Dermis microvascular lymphatic vessel endothelial cell (primary cell): Measurements from ENCODE around the gene SPTBN1. TPM values are rescaled to one million over a fixed set of nuclear protein-coding genes. Genes with fewer than 3 reads are reported as not detected.
"Not testable (repeated sequence)": the region's sequence is repeated elsewhere in the genome, so short reads cannot be mapped to it uniquely, and the experiment has no call there.

Experiments used
- DNase-seq, 2 donors: peaks; one replicate each; pipeline versions ENCODE4 v3.0.0 to v3.0.0-alpha.2; 2010; ENCODE audit warnings: low read depth in 2 of 2
- total RNA-seq: library from RNA; depleted of rRNA; stranded (reverse); fragments of >200 nt; gene quantifications from 2 replicates; pipeline ENCODE4 v1.2.1, GENCODE V29; 2014

Gene SPTBN1
- total RNA-seq, 1 donor from 2014 or later, result 450 TPM

DNA sequence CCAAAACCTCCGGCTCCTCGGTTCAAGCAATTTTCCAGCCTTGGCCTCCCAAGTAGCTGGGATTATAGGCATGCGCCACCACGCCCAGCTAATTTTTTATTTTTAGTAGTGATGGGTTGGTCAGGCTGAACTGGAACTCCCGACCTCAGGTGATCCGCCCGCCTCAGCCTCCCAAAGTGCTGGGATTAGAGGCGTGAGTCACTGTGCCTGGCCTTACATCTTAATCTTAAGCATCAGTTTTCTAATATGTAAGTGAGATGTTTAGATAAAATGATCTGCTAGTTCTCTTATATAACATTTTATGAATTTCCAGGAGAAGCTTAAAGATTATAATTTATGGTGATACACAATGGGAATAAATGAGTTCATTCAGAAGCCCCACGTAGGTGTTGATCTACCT is 69.2 kb downstream of the SPTBN1 start:
- DNase-seq, result no peak

DNA sequence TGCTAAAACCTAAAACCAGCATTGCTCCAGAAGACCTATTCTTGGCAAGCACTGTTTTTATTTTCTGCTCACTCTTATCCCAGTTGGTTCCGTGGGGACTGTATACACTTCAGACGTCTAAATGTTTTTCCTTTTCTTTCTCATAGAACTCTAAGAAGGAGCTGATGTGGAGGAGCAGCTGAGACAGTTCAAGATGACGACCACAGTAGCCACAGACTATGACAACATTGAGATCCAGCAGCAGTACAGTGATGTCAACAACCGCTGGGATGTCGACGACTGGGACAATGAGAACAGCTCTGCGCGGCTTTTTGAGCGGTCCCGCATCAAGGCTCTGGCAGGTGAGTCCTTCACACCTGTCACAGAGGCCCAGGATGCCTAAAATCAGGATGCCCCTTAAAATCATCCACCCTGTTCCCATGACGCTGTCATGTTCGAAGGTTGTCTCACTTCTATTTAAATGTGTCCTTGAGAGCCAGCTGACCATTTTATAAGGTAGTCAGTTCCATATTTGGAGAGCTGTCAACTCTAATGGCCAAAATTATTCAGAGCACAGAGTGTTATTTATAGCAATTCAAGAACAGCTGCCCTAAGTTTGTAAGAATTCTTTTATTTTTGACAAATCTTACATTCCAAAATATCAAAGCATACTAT is 70.2 kb downstream of the SPTBN1 start:
- DNase-seq, result no peak

DNA sequence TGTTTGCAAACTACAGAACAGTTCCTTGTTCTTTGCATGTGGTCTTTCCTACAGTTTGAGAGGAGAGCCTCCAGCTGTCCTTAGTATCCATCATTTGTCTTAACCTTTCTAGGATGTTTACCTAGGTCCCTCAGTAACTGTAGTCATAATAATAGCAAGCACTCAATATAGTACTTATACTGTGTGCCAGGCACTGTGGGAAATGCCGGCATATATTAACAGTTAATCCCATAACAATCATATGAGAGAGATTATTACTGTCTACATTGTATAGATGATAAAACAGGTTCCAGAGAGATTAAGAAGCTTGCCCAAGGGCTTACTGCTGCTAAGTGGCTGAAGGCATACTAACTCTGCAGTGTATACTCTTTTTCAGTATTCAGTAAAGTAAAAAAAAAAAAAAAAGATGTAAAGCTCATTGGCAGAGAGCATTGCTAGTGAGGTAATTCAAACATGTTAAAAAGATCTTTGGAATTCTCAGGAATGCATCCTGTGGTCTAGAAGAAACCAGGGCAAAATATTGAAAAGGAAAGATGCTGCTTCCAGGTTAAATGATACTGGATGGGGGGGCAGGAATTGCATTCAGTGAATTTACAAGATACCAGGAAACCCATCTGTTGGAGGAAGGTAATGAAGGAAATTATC is 72.3 kb downstream of the SPTBN1 start:
- DNase-seq, result no peak

- DNase-seq, result not testable (repeated sequence)
Measured at GRCh38 chr2:54529518-54529917, 73.4 kb downstream of the SPTBN1 start.

DNA sequence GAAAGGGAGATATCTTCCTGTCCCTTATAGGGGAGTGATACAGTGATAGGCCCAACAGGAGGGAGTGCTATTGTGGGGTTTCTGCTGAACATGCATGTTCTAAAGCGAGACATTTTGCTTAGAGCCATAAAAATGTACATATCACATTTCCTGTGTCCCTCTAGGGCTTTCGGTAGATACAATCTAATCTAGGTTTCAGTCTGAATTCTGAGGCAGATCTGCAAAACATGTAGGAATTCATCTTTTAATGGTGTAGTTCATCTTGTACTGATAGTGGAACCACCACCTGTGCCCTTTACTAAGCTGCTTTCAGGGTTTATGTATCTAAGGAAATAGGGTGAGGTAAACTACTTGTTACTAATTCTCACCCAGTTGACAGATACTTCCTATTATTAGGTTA is 73.8 kb downstream of the SPTBN1 start:
- DNase-seq, result no peak

DNA sequence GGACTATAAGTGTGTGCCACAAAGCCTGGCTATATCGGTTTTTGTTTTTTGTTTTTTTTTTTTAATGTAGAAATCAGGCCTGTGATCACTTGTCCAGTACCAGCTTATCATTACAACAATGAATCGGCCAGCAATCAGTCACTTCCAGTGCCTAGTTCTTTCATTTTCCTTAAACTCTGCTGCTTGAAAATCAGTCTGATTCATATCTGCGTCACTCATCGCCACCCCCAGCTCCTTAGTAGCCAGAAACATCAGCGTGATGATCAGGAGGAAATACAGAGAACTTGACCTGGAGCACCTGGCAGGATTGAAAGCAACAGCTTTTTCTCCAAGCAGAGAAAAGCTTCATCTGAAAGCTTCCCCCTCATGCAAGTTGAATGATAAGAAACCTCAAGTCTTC is 75.4 kb downstream of the SPTBN1 start:
- DNase-seq, result peak in 1 of 2 donors; percentile 66

DNA sequence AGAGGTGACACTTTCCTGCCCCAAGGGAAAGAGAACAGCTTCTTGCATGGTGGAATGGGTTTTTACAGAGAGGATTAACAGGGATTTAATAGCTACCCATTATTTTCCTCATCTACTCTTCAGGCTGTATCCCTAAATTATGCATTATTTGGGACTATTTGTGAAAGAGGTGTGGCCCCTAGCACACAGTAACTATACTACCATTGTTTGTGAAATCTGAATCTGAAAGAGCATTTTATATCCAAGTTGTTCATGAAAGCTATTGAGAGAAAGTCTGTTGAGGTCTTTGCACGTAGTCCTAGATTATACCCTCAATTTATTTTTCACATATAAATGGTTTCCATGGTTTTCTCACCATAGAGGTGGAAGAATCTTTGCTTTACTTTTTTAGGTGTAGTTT is 78.1 kb downstream of the SPTBN1 start:
- no peak for DNase-seq

DNA sequence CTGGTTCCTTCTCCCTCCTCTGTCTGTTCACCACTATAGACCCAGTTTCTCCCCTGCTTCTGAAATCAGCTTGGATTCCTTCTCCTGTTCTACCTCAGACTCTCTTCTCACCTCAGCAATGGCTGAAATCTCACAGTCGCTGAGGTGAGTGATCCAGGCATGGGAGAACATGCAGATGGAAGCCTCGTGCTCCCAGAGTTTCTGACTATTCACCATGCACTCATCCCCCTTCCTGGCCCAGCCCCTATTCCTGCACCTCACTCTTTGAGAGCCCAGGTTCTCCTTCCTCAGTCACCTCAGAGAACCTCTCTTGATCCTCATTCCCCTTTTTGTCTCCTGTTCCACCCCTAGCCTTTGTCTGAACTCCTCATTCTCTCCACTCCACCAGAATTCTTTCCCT is 78.5 kb downstream of the SPTBN1 start:
- no peak for DNase-seq

GRCh38 chr2:54535599-54536195 is 79.6 kb downstream of the SPTBN1 start:
- no peak for DNase-seq

GRCh38 chr2:54536720-54537119 is 80.6 kb downstream of the SPTBN1 start:
- no peak for DNase-seq

DNA sequence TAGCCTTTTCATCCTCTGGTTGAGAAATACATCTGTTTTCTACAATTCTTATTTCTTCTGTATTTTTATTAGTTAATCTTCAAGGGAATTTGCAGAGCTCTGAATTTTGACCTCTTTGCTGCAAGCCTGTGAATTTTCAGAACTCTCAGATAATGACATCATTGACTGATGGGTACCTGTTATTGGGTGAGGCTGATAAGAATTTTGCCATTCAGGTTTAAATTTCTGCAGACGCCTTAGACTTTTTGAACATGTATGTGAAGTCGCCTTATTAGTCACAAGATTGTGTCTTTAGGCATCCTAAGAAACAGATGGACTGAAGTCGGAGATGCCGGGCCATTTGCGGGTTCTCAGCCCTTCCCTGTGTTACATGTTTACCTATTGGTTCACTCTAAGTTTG is 82.4 kb downstream of the SPTBN1 start:
- no peak for DNase-seq

GRCh38 chr2:54539683-54540082 is 83.6 kb downstream of the SPTBN1 start:
- no peak for DNase-seq

- no peak for DNase-seq
Measured at GRCh38 chr2:54540194-54540593, 84.1 kb downstream of the SPTBN1 start.

- no peak for DNase-seq
Measured at GRCh38 chr2:54541995-54542394, 85.9 kb downstream of the SPTBN1 start.

DNA sequence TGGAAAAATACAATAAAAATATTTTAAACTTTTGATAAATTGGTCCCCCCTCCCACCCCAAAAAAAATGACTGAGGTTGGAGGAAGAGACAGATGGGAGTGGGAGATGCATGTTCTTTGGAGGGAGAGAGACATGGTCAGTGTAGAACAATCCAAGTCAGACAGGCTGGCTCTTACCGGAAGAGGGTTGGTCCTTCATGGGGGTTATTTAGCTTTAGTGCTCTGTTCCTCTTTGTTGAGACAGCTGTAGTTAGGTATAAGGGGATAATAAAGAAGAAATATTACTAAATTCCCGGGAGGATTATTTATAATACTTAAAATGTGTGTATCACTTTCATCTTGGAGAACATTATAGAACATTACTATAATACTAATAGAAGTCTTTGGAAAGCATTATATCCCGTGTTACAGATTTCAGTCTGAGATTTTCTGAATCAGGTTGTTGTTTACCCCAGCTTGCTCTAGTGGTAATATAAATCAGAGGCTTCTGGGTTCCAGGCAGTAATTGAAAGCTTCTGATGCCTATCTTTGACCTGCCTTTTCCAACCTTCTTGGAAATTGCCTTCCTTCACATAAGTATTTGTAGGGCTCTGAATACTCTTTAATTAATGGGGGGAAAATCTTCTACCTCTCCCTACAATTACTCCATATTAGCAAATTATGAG is 87.7 kb downstream of the SPTBN1 start:
- no peak for DNase-seq

DNA sequence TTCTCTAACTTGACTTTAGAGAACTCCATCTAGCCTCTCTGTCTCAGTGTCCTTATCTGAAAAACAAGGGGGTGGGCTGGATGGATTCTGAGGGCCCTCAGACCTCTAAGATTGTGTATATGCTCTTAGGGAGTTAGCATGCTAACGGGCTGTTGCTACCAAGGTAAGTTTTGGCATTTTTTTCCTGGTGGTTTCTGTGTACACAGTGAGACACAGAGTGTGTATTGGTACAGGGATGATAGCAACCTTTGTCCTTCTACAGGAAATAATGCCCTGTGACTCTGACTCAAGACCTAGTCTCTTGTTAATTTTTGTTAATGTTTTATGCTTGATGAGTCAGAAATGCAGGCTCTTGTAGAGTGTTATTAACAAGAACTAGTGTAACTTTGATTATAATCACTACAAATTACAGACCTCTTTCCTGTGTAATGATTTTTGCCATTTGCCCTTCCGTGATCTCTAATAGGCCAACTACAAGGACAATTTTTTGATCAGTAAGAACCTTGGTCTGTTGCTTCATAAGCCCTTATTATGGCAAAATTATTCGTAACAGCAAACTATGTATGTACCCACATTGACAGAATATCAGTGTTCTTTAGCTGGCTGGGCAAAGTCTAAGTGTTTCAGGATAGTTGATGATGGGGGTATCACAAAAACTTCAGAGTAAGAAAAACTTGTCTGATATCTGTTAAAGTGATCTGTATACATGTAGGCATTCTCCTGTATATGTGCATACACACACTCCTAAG is 89.7 kb downstream of the SPTBN1 start:
- peak in 1 of 2 donors; percentile 86 for DNase-seq

DNA sequence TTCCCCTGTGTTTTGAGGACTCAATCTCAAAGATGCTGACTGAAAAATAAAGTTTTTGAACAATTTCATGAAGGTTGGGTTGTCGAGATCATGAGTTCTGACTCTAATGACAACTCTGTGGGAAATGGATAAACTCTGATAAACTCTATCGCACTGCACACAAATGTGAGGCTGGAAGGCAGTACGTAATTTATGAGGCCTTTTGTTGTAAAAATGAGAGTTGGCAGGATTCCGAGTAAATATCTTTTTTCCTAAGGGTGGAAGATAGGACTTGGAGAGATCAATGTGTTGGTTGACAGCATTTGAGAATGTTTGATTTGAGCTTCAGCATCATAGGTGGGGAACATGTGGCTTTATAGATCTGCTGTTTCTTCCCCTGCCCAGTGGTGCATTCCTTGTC is 90.4 kb downstream of the SPTBN1 start:
- DNase-seq, result peak in 1 of 2 donors; percentile 46

DNA sequence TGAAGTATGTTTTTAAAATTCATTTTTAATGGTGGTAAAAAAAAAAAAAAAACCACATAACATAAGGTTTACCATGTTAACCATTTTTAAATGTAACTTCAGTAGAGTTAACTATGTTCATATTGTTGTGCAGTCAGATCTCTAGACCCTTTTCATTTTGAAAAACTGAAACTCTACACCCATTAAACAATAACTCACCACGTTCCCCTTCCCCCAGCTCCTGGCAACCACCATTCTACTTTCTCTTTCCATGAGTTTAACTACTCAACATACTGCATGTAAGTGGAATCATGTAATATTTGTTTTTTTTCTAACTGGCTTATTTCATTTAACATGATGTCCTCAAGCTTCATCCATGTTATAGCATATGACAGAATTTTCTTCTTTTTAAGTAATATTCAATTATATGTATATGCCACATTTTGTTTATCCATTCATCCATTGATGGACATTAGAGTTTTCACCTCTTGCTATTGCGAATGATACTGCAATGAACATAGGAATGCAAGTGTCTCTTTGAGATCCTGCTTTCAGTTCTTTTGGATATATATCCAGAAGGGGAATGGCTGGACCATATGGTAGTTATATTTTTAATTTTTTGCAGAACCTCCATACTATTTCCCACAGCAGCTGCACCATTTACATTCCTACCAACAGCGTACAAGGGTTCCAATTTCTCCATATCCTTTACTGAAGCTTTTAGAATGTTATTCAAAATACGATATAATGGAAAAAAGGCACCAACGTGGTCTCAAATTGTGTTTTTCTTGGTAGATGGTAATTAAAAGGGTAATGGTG is 91.0 kb downstream of the SPTBN1 start:
- DNase-seq, result no peak

DNA sequence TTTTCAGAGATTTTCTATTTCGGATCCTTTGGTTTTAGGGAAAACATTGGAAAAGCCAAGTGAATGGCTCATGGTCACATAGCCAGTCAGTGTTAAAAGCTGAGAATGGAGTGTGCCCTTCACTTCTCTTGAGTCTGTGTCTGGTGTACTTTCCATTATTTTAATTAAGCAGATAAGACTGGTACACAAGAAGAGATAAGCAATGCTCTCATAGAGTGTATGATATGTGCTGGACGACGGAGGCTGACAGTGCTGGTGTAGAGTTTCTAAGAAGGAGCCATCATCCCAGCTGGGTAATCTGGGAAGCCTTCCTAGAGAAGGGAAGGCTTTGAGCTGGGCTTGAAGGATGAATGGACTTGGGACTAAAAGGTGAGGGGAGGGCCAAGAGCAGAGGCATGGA is 93.3 kb downstream of the SPTBN1 start:
- no peak for DNase-seq

DNA sequence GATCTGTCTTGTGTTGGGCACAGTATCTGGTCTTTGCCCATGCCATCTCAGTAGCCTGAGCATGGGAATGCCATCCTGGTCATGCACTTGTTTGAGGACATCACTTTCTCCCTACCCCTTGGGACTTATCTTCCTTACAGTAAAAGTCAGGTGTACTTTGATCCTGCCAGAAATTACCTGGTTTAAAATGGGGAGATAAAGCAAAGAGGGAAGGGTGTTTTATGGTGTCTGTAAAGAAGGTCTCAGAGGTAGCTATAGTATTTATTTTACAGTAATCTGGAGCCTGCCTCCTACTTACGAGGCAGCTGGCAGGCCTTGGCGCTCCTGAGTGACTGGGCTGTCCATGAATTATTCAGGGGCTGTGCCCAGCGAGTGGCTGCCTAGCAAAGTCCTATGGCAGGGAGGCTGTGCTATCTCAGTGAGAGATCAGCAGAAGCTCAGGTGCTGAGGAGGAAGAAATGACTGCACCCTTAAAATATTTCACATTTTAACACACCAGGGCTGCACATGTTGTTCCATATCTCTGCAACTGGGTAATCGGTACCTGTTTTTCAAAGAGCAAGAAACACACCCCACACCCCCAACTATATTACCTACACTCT is 93.9 kb downstream of the SPTBN1 start:
- DNase-seq, result no peak

DNA sequence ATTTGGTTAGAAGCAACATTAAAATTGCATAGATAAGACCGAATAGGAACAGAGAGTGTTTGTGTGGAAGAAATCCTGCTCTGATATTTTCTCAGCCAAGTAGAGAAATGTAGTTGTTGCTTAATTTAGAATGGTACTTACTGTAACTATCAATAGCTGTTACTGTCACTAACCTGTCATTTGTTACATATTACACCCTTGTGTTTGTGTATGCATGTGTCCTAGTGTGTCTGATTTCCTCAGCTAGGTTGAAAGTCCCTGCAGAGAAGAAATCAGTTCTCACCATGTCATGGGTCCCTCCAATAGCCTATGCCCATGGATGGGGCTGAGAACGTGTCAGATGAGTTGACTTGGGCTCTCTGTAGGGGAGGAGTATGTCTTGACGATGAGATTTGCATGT is 94.4 kb downstream of the SPTBN1 start:
- no peak for DNase-seq
